ENCODE data around the gene PGLYRP3.

PGLYRP3 gene

GRCh38 chr1:153359241-153359640 lies 46.5 kb upstream of the PGLYRP3 start:
- no peak for TF ChIP-seq TOX (CRISPR knock-in tag; IDR thresholded peaks at IDR 0.05; ENCODE audit: borderline replicate concordance)
- TF ChIP-seq ZFP3 (CRISPR knock-in tag; IDR thresholded peaks at IDR 0.05): no peak
- no peak for TF ChIP-seq ESRRG (CRISPR knock-in tag; IDR thresholded peaks at IDR 0.05)
- TF ChIP-seq ZC3H10 (CRISPR knock-in tag; IDR thresholded peaks at IDR 0.05): no peak
- TF ChIP-seq CSRNP3 (CRISPR knock-in tag; IDR thresholded peaks at IDR 0.05): no peak
- TF ChIP-seq ZFP30 (CRISPR knock-in tag; IDR thresholded peaks at IDR 0.05): no peak
- TF ChIP-seq CSDC2 (CRISPR knock-in tag; IDR thresholded peaks at IDR 0.05): no peak
- no peak for TF ChIP-seq TCF4 (CRISPR knock-in tag; IDR thresholded peaks at IDR 0.05; ENCODE audit: borderline replicate concordance)
- no peak for TF ChIP-seq ISL1 (CRISPR knock-in tag; IDR thresholded peaks at IDR 0.05)
- TF ChIP-seq CREB5 (CRISPR knock-in tag; IDR thresholded peaks at IDR 0.05; ENCODE audit: low read depth): no peak
- no peak for TF ChIP-seq PATZ1 (CRISPR knock-in tag; IDR thresholded peaks at IDR 0.05; ENCODE audit: borderline replicate concordance)
- ATAC-seq: no peak

GRCh38 chr1:153358691-153358975 lies 45.9 kb upstream of the PGLYRP3 start:
- ATAC-seq: no peak
- TF ChIP-seq ZNF70 (CRISPR knock-in tag; IDR thresholded peaks at IDR 0.05): no peak
- no peak for TF ChIP-seq TOX (CRISPR knock-in tag; IDR thresholded peaks at IDR 0.05; ENCODE audit: borderline replicate concordance)
- TF ChIP-seq BACH2 (CRISPR knock-in tag; IDR thresholded peaks at IDR 0.05; ENCODE audit: borderline replicate concordance): no peak
- no peak for TF ChIP-seq ZFP3 (CRISPR knock-in tag; IDR thresholded peaks at IDR 0.05)
- no peak for TF ChIP-seq CSRNP3 (CRISPR knock-in tag; IDR thresholded peaks at IDR 0.05)
- TF ChIP-seq TCF4 (CRISPR knock-in tag; IDR thresholded peaks at IDR 0.05; ENCODE audit: borderline replicate concordance): no peak
- TF ChIP-seq PATZ1 (CRISPR knock-in tag; IDR thresholded peaks at IDR 0.05; ENCODE audit: borderline replicate concordance): no peak
- TF ChIP-seq ZNF565 (CRISPR knock-in tag; conservative IDR thresholded peaks at IDR 0.05; ENCODE audit: low read depth): no peak
- no peak for TF ChIP-seq ZFP30 (CRISPR knock-in tag; IDR thresholded peaks at IDR 0.05)
- TF ChIP-seq CREB5 (CRISPR knock-in tag; IDR thresholded peaks at IDR 0.05; ENCODE audit: low read depth): no peak

GRCh38 chr1:153357853-153358690 lies 45.3 kb upstream of the PGLYRP3 start, which contains the start of gene S100A9:
S100A9 (plus strand) TSS chr1:153357854; CDS start chr1:153358284, 430 bp downstream.
- ATAC-seq: no peak
- no peak for TF ChIP-seq ZFP30 (CRISPR knock-in tag; IDR thresholded peaks at IDR 0.05)
- TF ChIP-seq ZC3H10 (CRISPR knock-in tag; IDR thresholded peaks at IDR 0.05): no peak
- no peak for TF ChIP-seq GLIS3 (CRISPR knock-in tag; IDR thresholded peaks at IDR 0.05)
- TF ChIP-seq ISL1 (CRISPR knock-in tag; IDR thresholded peaks at IDR 0.05): no peak
- no peak for TF ChIP-seq PPARA (CRISPR knock-in tag; IDR thresholded peaks at IDR 0.05; ENCODE audit: borderline replicate concordance)
- no peak for TF ChIP-seq RARB (CRISPR knock-in tag; IDR thresholded peaks at IDR 0.05)
- TF ChIP-seq TSHZ2 (CRISPR knock-in tag; IDR thresholded peaks at IDR 0.05): no peak
- no peak for TF ChIP-seq ZNF565 (CRISPR knock-in tag; conservative IDR thresholded peaks at IDR 0.05; ENCODE audit: low read depth)
- no peak for TF ChIP-seq POU6F1 (CRISPR knock-in tag; IDR thresholded peaks at IDR 0.05; ENCODE audit: borderline replicate concordance, low read depth)
- TF ChIP-seq TOX (CRISPR knock-in tag; IDR thresholded peaks at IDR 0.05; ENCODE audit: borderline replicate concordance): no peak
- TF ChIP-seq BACH2 (CRISPR knock-in tag; IDR thresholded peaks at IDR 0.05; ENCODE audit: borderline replicate concordance): no peak
- TF ChIP-seq ZFP3 (CRISPR knock-in tag; IDR thresholded peaks at IDR 0.05): no peak
- TF ChIP-seq ESRRG (CRISPR knock-in tag; IDR thresholded peaks at IDR 0.05): no peak
